ENCODE measurements around the gene NAT16. TPM values are rescaled to one million over a fixed set of nuclear protein-coding genes. Genes with fewer than 3 reads are reported as not detected.

NAT16 gene
- total and polyA plus RNA-seq, 10 of the 15 experiments (the other 5 are each of a cell fraction or from before 2014, with no cell fraction given): not detected

DNA sequence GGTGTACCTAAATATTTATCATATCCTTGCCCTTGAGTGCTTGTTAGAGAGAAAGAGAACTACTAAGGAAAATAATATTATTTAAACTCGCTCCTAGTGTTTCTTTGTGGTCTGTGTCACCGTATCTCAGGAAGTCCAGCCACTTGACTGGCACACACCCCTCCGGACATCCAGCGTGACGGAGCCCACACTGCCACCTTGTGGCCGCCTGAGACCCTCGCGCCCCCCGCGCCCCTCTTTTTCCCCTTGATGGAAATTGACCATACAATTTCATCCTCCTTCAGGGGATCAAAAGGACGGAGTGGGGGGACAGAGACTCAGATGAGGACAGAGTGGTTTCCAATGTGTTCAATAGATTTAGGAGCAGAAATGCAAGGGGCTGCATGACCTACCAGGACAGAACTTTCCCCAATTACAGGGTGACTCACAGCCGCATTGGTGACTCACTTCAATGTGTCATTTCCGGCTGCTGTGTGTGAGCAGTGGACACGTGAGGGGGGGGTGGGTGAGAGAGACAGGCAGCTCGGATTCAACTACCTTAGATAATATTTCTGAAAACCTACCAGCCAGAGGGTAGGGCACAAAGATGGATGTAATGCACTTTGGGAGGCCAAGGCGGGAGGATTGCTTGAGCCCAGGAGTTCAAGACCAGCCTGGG, 41.8 kb downstream of the NAT16 start (continued):
- TF ChIP-seq ESRRA (IDR thresholded peaks at IDR 0.05; ENCODE audit: low read length): no peak
- no peak for TF ChIP-seq MTA3 (IDR thresholded peaks at IDR 0.05; ENCODE audit: borderline replicate concordance, low read length)
- no peak for TF ChIP-seq EGR1 (IDR thresholded peaks at IDR 0.05; ENCODE audit: borderline replicate concordance in 1 of 2, low read depth in 2 of 2, low read length in 2 of 2)
- no peak for TF ChIP-seq FOS (IDR thresholded peaks at IDR 0.05; ENCODE audit: borderline replicate concordance, extremely low read depth, insufficient read length)
- TF ChIP-seq EED (IDR thresholded peaks at IDR 0.05; ENCODE audit: low read depth): 0 out of 2 replicates have a peak, but pooled peaks have one; percentile 12
- TF ChIP-seq NFXL1 (IDR thresholded peaks at IDR 0.05; ENCODE audit: borderline replicate concordance): no peak
- peak; percentile 25; the same call in 1 of the 2 replicates for TF ChIP-seq SMC3 (IDR thresholded peaks at IDR 0.05; ENCODE audit: borderline replicate concordance, low read length)
- TF ChIP-seq, protein P1, sequence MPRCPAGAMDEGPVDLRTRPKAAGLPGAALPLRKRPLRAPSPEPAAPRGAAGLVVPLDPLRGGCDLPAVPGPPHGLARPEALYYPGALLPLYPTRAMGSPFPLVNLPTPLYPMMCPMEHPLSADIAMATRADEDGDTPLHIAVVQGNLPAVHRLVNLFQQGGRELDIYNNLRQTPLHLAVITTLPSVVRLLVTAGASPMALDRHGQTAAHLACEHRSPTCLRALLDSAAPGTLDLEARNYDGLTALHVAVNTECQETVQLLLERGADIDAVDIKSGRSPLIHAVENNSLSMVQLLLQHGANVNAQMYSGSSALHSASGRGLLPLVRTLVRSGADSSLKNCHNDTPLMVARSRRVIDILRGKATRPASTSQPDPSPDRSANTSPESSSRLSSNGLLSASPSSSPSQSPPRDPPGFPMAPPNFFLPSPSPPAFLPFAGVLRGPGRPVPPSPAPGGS (IDR thresholded peaks at IDR 0.05; ENCODE audit: borderline replicate concordance, insufficient read depth, low read depth, low read length, poor library complexity, severe bottlenecking): peak; percentile 57
- TF ChIP-seq SREBF1 (IDR thresholded peaks at IDR 0.05; ENCODE audit: low read length): no peak
- no peak for TF ChIP-seq ZZZ3 (IDR thresholded peaks at IDR 0.05; ENCODE audit: control insufficient read depth, insufficient read length, low read depth)
- peak; percentile 70; the same call in 1 of the 2 replicates for TF ChIP-seq ASH2L (IDR thresholded peaks at IDR 0.05; ENCODE audit: borderline replicate concordance, low read depth)
- TF ChIP-seq GABPA (IDR thresholded peaks at IDR 0.05; ENCODE audit: low read depth): peak; percentile 69
- no peak for TF ChIP-seq BACH1 (IDR thresholded peaks at IDR 0.05; ENCODE audit: borderline replicate concordance)
- TF ChIP-seq RUNX3 (IDR thresholded peaks at IDR 0.05; ENCODE audit: low read length): peak; percentile 60; the same call in 1 of the 2 replicates
- no peak for TF ChIP-seq CEBPB (IDR thresholded peaks at IDR 0.05; ENCODE audit: borderline replicate concordance in 1 of 2, low read depth in 2 of 2, low read length in 2 of 2)
- no peak for TF ChIP-seq PML (IDR thresholded peaks at IDR 0.05; ENCODE audit: low read length)
- no peak for TF ChIP-seq CHD4 (IDR thresholded peaks at IDR 0.05)
- no peak for TF ChIP-seq PAX8 (IDR thresholded peaks at IDR 0.05)
- TF ChIP-seq ZNF384 (IDR thresholded peaks at IDR 0.05; ENCODE audit: borderline replicate concordance, low read depth, low read length): no peak
- 0 out of 2 replicates have a peak, but pooled peaks have one; percentile 27 for TF ChIP-seq HDGF (IDR thresholded peaks at IDR 0.05)
- TF ChIP-seq POU2F2 (IDR thresholded peaks at IDR 0.05; ENCODE audit: borderline replicate concordance, low read depth, low read length): no peak
- TF ChIP-seq IRF4 (IDR thresholded peaks at IDR 0.05; ENCODE audit: low read depth, low read length): no peak
- TF ChIP-seq GATAD2B (conservative IDR thresholded peaks at IDR 0.05; ENCODE audit: low read depth): 0 out of 2 replicates have a peak, but pooled peaks have one; percentile 40
- TF ChIP-seq BCL11A (IDR thresholded peaks at IDR 0.05; ENCODE audit: low read depth, low read length): peak; percentile 66
- TF ChIP-seq DPF2 (IDR thresholded peaks at IDR 0.05): peak; percentile 82
- no peak for TF ChIP-seq RCOR1 (conservative IDR thresholded peaks at IDR 0.05; ENCODE audit: low read depth, low read length)
- TF ChIP-seq, protein P2, sequence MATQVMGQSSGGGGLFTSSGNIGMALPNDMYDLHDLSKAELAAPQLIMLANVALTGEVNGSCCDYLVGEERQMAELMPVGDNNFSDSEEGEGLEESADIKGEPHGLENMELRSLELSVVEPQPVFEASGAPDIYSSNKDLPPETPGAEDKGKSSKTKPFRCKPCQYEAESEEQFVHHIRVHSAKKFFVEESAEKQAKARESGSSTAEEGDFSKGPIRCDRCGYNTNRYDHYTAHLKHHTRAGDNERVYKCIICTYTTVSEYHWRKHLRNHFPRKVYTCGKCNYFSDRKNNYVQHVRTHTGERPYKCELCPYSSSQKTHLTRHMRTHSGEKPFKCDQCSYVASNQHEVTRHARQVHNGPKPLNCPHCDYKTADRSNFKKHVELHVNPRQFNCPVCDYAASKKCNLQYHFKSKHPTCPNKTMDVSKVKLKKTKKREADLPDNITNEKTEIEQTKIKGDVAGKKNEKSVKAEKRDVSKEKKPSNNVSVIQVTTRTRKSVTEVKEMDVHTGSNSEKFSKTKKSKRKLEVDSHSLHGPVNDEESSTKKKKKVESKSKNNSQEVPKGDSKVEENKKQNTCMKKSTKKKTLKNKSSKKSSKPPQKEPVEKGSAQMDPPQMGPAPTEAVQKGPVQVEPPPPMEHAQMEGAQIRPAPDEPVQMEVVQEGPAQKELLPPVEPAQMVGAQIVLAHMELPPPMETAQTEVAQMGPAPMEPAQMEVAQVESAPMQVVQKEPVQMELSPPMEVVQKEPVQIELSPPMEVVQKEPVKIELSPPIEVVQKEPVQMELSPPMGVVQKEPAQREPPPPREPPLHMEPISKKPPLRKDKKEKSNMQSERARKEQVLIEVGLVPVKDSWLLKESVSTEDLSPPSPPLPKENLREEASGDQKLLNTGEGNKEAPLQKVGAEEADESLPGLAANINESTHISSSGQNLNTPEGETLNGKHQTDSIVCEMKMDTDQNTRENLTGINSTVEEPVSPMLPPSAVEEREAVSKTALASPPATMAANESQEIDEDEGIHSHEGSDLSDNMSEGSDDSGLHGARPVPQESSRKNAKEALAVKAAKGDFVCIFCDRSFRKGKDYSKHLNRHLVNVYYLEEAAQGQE (IDR thresholded peaks at IDR 0.05; ENCODE audit: low read depth, low read length): no peak
- TF ChIP-seq SPI1 (IDR thresholded peaks at IDR 0.05; ENCODE audit: borderline replicate concordance, insufficient read depth, low read depth, low read length): no peak
- TF ChIP-seq MTA2 (IDR thresholded peaks at IDR 0.05; ENCODE audit: low read depth): peak; percentile 80

All from GM12878 (cell line).